OCI-LY3 (cell line): Measurements from ENCODE around the gene DAB1.

Experiments used
- H2AFZ ChIP-seq: fragments of 200-600, 300-600 bp; shearing (Covaris generic); 2 replicates; pipeline ENCODE4 v1.6.0; 2014; ENCODE audit warnings: antibody characterized with exemption, low read depth, low read length
- H3K27ac ChIP-seq: fragments of 200-600, 300-600 bp; sonication (generic); 2 replicates; pipeline ENCODE4 v1.5.1; 2014; ENCODE audit warnings: mild to moderate bottlenecking, low read length, moderate library complexity, mixed read lengths
- H3K27me3 ChIP-seq: fragments of 200-600, 300-600 bp; sonication (generic); 2 replicates; pipeline ENCODE4 v1.6.1; 2014; ENCODE audit warnings: low read depth, low read length, mixed read lengths
- H3K36me3 ChIP-seq: fragments of 200-600, 300-600 bp; sonication (generic); replicated peaks from 2 replicates; pipeline ENCODE3; 2014; ENCODE audit warnings: low read depth, low read length, mixed read lengths
- H3K4me1 ChIP-seq: fragments of 300-600, 200-600 bp; sonication (generic); 2 replicates; pipeline ENCODE4 v1.6.1; 2014; ENCODE audit warnings: low read length, mixed read lengths
- H3K4me2 ChIP-seq: fragments of 200-600, 300-600 bp; sonication (generic); 2 replicates; pipeline ENCODE4 v1.6.1; 2014; ENCODE audit warnings: low read length, mixed read lengths
- H3K4me3 ChIP-seq: fragments of 300-600, 200-600 bp; sonication (generic); 2 replicates; pipeline ENCODE4 v1.5.1; 2014; ENCODE audit warnings: antibody characterized with exemption, mild to moderate bottlenecking, low read length, moderate library complexity
- H3K79me2 ChIP-seq: fragments of 300-600, 200-600 bp; shearing (Covaris generic); 2 replicates; pipeline ENCODE4 v1.6.1; 2014; ENCODE audit warnings: mild to moderate bottlenecking, low read length, mixed read lengths
- H3K9ac ChIP-seq: fragments of 300-600, 200-600 bp; shearing (Covaris generic); 2 replicates; pipeline ENCODE4 v1.6.0; 2014; ENCODE audit warnings: mild to moderate bottlenecking, low read length, moderate library complexity
- H3K9me3 ChIP-seq: fragments of 200-600, 300-600 bp; shearing (Covaris generic); 2 replicates; pipeline ENCODE4 v1.6.1; 2014; ENCODE audit warnings: low read length, mixed read lengths; ENCODE audit not compliant: insufficient read depth
- H4K20me1 ChIP-seq: fragments of 200-600, 300-600 bp; sonication (generic); 2 replicates; pipeline ENCODE4 v1.6.1; 2016; ENCODE audit warnings: low read length, mixed read lengths; ENCODE audit not compliant: insufficient read depth
- EZH2phosphoT487 ChIP-seq: fragments of 200-600 bp; shearing (Covaris generic); IDR thresholded peaks from 2 replicates; pipeline ENCODE4 v1.6.1; 2018; ENCODE audit warnings: antibody characterized with exemption, mixed run types, low read depth
- TF ChIP-seq, protein P1 (sequence below): fragments of 200-600, 300-600 bp; sonication (generic); IDR thresholded peaks from 2 replicates; pipeline ENCODE4 v1.5.1; 2014; ENCODE audit warnings: antibody characterized with exemption, low read length, low read depth

The DAB1 gene

DNA sequence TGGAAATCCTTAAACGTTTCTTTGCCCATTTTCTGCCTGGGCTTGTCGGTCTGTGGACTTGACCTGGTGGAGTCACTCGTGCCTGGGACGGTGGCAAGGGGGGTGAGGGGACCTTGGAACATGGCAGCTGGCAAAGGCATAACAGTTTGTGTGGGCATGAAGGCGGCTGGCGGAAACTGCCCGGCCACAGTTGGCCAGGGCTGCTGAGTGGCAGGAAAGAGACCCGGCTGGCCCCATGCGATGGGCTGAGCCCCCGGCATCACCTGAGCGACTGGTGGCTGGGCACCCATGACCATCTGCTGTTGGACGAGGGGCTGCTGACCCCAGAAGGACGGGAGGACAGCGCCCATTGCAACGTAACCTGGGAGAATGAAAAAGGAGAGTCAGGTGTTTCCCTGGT, 408.8 kb downstream of the DAB1 start:
- TF ChIP-seq, protein P1, sequence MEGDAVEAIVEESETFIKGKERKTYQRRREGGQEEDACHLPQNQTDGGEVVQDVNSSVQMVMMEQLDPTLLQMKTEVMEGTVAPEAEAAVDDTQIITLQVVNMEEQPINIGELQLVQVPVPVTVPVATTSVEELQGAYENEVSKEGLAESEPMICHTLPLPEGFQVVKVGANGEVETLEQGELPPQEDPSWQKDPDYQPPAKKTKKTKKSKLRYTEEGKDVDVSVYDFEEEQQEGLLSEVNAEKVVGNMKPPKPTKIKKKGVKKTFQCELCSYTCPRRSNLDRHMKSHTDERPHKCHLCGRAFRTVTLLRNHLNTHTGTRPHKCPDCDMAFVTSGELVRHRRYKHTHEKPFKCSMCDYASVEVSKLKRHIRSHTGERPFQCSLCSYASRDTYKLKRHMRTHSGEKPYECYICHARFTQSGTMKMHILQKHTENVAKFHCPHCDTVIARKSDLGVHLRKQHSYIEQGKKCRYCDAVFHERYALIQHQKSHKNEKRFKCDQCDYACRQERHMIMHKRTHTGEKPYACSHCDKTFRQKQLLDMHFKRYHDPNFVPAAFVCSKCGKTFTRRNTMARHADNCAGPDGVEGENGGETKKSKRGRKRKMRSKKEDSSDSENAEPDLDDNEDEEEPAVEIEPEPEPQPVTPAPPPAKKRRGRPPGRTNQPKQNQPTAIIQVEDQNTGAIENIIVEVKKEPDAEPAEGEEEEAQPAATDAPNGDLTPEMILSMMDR, result no peak
- no peak for TF ChIP-seq EZH2phosphoT487
- no peaks in the 10 kb centered on the region for H3K79me2 ChIP-seq
- no peaks in the 10 kb centered on the region for H3K9me3 ChIP-seq
- H3K27me3 ChIP-seq, result no peaks in the 10 kb centered on the region
- no peak overlapping the region for H3K9ac ChIP-seq
- no peak overlapping the region for H3K27ac ChIP-seq
- no peak overlapping the region for H2AFZ ChIP-seq
- H3K4me2 ChIP-seq, result no peak overlapping the region
- H4K20me1 ChIP-seq, result no peaks in the 10 kb centered on the region
- H3K4me3 ChIP-seq, result no peak overlapping the region
- no peaks in the 10 kb centered on the region for H3K36me3 ChIP-seq
- H3K4me1 ChIP-seq, result no peaks in the 10 kb centered on the region

DNA sequence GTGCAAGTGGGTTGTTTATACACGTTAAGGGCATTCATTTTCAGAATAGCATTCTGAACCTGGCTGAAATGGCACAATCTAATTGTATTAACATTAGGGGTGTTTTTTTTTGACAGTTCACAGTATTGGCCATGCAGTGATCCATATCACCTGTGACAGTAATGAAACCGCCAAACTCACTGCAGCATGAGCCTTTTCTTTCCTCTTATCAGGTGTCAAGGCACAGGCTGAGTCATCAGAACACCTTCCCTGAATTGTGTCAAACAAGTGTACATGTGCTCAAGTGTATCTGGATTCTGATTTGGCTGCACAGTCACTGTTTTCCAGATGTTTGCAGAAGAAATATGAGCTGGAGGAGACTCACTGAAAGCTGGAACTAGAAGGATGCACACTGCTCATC, 410.3 kb downstream of the DAB1 start:
- TF ChIP-seq EZH2phosphoT487, result no peak
- TF ChIP-seq, protein P1, result no peak
- H3K4me2 ChIP-seq, result no peak overlapping the region

DNA sequence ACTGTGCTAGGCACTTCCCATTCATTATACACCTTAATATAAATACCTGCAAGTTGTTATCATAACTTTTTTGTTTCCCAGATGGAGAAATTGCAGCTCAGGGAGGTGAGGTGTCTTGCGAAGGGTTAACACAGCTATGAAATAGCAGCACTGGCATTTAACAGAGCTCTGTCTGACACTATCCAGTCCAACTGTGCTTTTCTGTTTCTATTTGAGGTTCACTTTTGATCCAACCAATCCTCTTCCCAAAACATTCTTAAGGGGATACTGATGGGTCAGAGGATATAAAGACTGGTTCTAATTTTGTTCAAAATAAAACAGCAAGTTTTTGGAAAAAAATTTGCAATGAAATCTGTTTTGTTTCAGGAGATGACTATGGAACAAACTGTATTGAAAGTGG, 411.5 kb downstream of the DAB1 start:
- Histone ChIP-seq H3K27ac (no peak overlapping the region), H3K36me3 (no peaks in the 10 kb centered on the region), H3K79me2 (no peaks in the 10 kb centered on the region), H2AFZ (no peak overlapping the region), H3K4me3 (no peak overlapping the region), H3K9me3 (no peaks in the 10 kb centered on the region), H3K27me3 (no peaks in the 10 kb centered on the region), H3K9ac (no peak overlapping the region), H4K20me1 (no peaks in the 10 kb centered on the region), H3K4me1 (no peaks in the 10 kb centered on the region), H3K4me2 (no peak overlapping the region)
- no peak for TF ChIP-seq EZH2phosphoT487
- TF ChIP-seq, protein P1, result no peak

More for the DNA sequence above, 410.3 kb downstream of the DAB1 start:
- Histone ChIP-seq H3K9me3 (no peaks in the 10 kb centered on the region), H3K36me3 (no peaks in the 10 kb centered on the region), H2AFZ (no peak overlapping the region), H3K4me1 (no peaks in the 10 kb centered on the region), H3K27me3 (no peaks in the 10 kb centered on the region), H4K20me1 (no peaks in the 10 kb centered on the region), H3K27ac (no peak overlapping the region), H3K79me2 (no peaks in the 10 kb centered on the region), H3K4me3 (no peak overlapping the region), H3K9ac (no peak overlapping the region)

DNA sequence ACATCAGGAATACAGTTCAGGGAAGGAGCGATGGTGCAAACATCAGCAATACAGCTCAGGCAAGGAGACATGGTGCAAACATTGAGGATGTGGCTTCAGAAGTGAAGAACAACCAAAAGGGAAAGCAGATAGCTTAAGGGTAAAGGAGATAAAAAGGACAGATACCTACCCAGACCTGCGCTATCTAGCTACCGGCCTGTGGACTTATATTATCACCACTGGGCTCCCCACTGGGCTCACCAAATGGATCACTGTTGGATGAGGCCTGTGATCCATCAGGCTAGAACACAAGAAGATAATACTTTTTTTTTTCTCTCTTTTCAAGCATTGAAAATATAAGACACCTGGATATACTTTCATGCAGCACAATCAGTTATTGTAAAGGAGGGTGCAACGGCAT, 413.3 kb downstream of the DAB1 start:
- no peaks in the 10 kb centered on the region for H3K9me3 ChIP-seq
- H4K20me1 ChIP-seq, result no peaks in the 10 kb centered on the region
- H3K4me3 ChIP-seq, result no peak overlapping the region
- no peaks in the 10 kb centered on the region for H3K36me3 ChIP-seq
- H3K9ac ChIP-seq, result no peak overlapping the region
- TF ChIP-seq, protein P1, result no peak
- TF ChIP-seq EZH2phosphoT487, result no peak
- H3K79me2 ChIP-seq, result no peaks in the 10 kb centered on the region
- no peak overlapping the region for H3K27ac ChIP-seq
- no peak overlapping the region for H3K4me2 ChIP-seq
- no peaks in the 10 kb centered on the region for H3K27me3 ChIP-seq
- H2AFZ ChIP-seq, result no peak overlapping the region
- no peaks in the 10 kb centered on the region for H3K4me1 ChIP-seq
